GM19099 (cell line): Measurements from ENCODE around the gene MMP3.

Experiments
- POLR2A ChIP-seq: IDR thresholded peaks from 3 replicates; pipeline ENCODE4 v1.6.1; 2011; ENCODE audit warnings: low read depth; ENCODE audit not compliant: insufficient read length; ENCODE audit errors: extremely low read depth

The MMP3 gene

DNA sequence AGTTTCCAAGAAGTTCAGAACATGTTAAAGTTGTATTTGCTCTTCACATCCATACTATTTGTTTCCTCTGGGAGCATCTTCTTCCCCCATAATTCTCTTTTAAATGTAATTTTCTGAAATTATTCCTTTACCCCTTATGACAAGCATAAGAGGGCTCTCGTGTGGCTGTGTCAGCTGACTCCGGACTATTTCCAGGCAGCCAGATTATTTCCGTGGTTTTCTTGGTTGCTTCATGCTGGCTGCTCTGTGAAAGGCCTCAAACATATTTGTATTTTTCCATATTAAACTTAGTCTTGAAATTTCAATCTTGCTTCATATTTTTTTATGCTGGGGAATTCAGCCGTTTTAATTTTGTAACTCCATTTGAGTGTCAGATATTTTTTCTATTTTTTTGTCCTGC is 42.6 kb downstream of the MMP3 start:
- TF ChIP-seq POLR2A, result no peak

DNA sequence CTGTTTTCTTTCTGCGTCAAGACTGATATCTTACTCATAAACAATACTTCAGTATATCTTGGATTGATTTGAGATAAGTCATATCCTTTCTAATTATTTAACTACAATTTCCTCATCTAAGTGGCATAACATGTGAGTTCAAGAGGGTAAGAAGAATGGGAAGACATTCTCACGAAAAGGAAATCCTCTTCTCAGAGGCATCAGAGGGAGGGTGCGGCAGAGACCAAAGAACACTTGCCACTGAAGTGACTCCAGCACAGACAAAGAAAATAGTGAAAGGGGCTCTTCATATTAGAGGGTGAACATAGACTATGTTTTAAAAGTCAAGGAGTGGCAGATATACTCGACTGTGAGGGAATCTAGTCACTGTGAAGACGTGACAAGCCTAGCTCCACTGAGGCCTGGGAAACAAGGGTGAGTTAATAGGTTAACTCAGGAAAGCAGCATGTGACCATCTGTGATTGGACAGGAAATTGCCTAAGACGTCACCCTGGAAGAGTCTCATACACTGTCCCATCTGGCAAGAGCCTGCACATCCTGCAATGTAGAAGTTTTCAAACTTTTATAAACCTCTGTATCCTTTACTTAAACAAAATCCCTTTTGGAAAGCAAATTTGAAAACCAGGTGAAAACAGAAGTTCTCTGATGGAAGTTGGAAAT is 43.6 kb downstream of the MMP3 start:
- TF ChIP-seq POLR2A, result no peak

DNA sequence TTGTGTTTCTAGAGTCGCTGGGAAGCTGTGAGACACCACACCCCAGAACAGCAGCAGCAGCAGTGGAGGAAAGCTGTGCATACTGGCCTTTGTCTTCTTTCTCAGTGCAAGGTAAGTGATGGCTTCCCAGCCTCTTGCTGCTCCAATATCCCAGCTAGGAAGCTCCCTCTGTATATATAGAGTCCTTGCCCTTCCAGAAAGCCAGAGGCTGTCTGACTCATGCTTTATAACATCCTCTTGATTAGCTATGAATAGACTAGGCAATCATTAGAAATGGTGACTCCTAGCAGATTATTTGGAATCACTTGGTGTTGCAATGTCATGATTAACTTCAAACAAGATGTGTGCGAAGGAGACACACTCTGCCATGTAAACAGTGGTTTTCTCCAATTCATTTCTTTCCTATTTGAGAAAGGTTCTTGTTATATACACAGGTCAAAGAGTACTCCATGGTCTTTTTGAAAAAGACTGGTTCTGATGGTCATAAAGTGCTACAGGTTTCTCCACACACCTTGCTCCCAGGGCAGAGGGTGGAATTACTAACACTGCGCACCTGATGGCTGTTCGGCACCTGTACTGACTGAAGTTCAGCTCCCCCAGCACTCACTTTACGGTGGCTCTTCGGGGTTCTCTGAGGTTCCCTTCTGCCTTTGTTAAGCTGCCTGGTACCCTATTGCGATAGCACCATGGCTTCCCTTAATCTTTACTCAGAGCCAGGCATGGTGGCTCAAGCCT is 45.2 kb downstream of the MMP3 start, which contains the start of gene MMP1:
MMP1 (minus strand) TSS at position 149 of the 735 bp plus-strand sequence; CDS start at position 81, 68 bp downstream.
- no peak for TF ChIP-seq POLR2A

DNA sequence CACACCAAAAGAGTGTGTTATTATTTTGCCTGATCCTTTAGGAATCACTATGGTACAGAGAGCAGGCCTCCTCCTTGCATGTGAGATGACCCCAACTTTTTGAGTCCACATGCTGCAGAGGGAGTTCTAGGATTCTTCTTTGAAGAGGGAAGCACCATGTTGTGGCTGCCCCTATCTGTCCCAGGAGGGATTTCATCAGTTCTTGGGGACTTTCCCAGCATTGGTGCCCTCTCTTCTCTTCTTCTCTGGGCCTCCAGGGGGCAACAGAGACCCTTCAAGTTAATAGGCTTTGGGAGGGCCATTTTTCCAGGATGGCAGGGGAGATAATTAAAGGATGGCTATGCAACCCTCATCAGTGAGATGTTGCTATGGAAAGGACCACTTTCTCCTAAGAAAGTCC is 49.0 kb downstream of the MMP3 start:
- TF ChIP-seq POLR2A, result no peak

DNA sequence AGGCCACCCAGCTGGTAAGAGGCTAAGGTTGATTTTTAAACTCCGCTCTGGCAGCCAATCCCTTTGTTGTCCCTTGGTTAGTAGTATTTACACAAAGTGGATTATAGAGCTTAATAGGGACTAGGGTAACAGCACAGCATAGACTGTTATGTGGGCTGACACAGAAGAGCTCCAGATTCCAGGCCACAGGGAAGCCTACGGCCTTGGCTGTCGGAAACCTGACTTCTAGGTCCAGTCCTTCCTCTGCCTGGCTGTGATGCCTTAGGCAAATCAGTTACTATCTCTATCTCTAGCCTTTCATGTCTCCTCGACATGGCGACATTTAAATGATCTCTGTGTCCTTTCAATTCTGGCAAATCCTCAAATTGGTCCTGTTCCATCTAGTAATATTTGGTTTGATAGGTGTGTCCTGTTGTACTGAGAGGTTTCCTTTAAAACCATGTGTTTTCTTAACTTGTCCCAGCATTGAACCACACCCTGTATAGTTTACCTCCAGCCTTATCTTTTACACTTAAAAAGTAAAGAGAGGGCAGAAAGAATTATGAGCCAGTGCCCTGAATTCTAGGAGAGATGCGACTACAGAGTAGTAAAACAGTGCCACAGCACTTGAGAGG is 49.6 kb downstream of the MMP3 start:
- no peak for TF ChIP-seq POLR2A

DNA sequence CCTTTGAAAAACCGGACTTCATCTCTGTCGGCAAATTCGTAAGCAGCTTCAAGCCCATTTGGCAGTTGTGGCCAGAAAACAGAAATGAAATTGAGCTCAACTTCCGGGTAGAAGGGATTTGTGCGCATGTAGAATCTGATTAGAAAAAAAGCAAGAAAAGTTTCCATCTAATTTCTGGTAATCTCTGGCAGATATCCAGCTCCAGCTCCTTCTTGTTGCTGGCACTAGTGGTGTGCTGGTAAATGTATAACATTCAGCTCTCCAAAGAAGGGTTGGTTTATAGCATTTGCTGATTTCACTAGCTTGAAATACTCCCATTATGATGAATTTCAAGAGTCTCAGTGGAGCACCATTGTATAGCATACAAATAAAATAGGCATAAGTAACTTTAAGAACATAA is 50.8 kb downstream of the MMP3 start:
- TF ChIP-seq POLR2A, result no peak

DNA sequence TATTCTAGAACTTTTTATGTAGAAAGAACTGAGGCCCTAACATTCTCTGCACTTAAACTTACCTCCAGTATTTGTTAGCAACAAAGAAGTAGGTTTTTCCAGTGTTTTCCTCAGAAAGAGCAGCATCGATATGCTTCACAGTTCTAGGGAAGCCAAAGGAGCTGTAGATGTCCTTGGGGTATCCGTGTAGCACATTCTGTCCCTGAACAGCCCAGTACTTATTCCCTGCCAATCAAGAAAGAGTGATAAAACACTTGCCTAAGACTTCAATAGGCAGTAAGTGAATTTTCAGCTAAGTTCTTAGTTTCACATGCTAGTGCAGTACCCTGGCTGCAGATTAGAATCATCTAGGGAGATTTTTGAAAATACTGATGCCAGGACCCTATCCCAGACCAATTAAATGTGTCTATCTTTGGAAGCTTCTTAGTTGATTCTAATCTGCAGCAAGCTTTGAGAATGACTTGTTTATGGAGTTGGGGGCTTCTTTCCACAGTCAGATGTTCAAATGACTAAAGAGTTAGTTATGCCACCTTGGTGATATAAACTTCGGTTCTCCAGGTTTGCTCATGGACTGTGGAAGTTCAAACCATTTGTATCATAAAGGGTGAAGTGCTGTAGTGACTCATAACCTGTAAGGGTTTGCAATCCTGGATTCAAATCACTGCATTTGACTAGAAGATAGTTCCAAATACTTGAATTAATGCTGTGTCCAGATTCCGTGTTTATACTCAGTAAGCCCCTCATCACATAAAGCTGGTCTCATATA is 52.0 kb downstream of the MMP3 start:
- no peak for TF ChIP-seq POLR2A

DNA sequence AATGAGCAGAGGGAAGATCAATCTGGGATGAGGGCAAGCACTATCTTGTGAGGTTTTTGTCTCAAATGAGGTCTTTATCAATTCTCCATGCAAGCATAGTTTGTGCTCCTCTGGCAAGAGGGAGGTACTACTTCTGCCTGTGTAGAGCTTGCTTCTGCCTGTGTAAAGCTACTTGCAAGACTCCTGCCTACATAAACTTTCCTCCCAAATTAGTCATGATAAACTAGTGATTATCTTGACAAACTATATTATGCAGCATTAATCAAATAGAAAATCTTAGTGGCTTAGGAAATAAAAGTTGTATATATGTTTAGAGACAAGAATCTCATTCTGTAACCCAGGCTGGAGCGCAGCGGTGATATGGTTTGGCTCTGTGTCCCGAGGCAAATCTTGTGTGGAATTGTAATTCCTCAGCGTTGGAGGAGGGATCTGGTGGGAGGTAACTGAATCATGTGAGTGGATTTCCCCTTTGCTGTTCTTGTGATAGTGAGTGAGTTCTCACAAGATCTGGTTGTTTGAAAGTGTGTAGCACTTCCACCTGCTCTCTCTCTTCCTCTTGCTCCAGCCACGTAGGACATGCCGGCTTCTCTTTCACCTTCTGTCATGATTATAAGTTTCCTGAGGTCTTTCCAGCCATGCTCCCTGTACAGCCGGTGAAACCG is 54.9 kb downstream of the MMP3 start:
- TF ChIP-seq POLR2A, result no peak
